CD4-positive, alpha-beta T cell treated with Interleukin-21 for 1 hour (primary cell): Measurements from ENCODE around the gene KRT77.
"Not testable (repeated sequence)": the region's sequence is repeated elsewhere in the genome, so short reads cannot be mapped to it uniquely, and the experiment has no call there.

ENCODE experiments used
- DNase-seq: peaks from one replicate; pipeline ENCODE4 v3.0.0-alpha.2; 2020

KRT77 gene

DNA sequence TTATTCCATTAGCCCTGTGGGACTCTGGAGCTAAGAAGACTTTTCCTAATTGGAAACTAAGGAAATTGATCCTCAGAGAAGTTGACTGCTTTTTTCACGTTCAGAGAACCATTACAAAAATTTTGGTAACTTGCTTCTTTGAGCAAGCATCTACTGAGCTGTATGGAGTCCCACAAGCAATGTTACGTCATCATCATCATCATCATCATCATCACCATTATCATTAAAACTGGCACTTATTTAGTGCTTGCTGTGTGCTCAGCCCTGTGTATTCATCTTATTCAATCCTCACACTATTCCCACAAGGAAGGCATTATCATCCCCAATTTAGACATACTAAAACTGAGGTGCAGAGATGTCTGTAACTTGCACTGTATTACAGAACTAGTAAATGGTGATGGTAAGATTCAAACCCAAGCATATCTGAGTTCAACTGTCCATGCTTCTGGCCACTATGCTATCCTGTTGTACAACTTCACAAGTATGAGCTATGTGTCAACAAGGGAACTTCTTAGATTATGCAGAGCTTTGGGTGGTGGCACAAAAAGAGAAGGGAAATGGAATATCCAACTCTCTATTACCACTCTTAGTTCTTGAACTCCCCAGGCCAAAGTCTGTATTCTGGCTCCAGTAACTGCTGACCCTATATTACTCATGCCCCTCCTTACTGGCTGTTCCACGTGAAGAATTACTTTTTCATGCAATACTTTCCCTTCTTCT, 29.5 kb downstream of the KRT77 start:
- DNase-seq: no peak

DNA sequence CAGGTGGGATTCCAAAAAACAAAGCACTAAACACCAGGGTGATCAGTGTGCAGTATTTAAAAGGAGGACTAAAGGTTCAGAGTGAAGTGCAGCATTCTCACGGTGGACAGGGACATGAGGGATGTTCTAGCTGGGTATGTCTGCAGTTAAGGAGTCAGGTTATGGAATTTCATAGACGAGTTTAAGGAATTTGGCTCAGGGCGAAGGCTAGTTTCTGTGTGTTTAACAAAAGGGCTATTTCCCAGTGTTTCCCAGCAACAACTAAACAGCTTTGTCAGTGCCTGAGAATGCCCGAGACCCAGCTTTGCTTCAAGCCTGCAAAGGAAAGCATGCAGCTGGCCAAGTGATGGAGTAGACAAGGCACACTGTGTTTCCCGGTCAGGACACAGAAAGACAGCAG, 30.1 kb downstream of the KRT77 start:
- no peak for DNase-seq

- DNase-seq: no peak
Measured at GRCh38 chr12:52672321-52672933, 30.9 kb downstream of the KRT77 start.

GRCh38 chr12:52670961-52671360, 32.4 kb downstream of the KRT77 start:
- no peak for DNase-seq

- no peak for DNase-seq
Measured at GRCh38 chr12:52670506-52670905, 32.8 kb downstream of the KRT77 start.

DNA sequence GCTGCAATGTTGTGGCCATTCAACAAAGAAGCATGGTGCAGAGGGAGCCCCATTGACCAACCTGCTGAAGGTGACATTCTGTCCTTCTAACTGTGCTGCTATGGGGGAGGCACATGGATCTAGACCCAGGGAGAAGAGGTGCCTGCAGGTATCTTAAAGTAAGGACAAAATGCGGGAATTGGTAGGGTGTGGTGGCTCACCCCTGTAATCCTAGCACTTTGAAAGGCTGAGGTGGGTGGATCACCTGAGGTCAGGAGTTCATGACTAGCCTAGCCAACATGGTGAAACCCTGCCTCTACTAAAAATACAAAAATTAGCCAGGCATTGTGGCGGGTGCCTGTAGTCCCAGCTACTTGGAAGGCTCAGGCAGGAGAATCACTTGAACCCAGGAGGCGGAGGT, 33.4 kb downstream of the KRT77 start:
- DNase-seq: not testable (repeated sequence)

DNA sequence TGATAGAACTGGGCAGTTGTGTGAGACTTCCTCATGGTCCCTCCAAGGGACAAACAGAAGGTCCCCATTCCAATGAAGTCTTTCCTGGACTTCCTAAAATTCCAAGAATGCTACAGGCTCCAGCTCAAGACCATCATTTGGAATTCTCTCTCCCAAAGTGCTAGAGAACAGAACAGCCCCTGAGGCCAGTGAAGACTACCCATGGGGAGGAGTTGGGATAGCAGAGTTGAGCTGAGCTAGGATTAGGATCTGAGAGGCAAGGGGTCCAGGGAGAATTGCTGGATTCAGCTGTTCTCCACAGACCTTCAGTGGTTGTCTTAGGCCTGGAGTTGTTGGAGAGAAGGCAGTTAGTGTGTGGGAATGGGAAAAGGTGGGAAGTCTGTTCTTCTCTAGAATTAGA, 33.9 kb downstream of the KRT77 start:
- no peak for DNase-seq

DNA sequence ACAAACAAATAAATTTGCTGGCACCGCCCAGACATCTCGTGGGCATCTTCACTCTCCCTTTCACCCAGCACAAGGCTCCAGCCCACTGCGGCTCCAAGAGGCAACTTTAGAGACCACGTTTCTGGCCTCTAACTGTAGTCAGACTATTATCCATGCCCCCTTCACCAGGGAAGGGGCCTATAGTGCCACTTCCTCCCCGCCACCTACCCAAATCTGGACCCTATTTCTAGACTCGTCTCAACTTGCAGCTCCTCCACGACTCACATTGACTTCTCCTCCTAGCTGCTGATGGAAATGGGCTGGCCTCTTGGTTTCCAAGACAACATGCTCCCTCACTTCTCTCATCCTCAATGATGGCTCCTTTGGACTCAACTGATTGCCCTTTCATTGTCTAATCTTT, 35.4 kb downstream of the KRT77 start:
- no peak for DNase-seq

DNA sequence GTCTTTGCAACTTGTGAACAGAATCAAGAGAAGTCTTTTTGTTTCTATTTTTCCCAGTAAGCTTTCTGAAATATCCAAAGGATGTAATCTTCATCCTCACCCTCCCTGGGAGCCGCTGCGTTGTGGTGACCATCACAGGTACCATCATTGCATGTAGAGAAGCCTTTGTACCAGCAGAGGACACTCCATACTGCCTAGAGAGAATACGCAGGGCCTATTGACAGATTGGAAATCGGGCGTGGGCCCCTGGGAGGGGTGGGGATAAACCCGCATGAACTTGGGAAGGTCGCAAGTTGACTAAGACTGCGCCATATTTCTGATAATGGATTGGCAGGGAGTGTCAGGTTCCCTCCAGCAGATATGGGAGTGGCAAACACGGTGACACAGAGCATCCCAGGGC, 35.8 kb downstream of the KRT77 start:
- DNase-seq: no peak

DNA sequence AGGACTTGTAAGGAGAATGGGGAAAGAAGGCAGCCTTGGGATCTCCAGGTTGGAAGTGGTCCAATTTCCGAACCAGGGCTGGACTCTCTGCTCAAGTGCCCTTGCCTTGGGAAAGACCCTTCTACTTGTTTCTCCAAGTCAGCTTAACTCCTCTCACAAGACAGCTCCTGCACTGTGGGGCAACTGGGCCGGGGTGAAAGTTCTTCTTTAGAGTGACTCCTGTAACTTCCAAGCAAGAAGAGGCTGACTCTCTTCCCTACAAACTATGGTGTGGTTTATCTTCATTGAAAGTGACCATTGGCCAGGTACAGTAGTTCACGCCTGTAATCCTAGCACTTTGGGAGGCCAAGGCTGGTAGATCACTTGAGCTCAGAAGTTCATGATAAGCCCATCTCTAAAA, 36.9 kb downstream of the KRT77 start:
- DNase-seq: no peak

DNA sequence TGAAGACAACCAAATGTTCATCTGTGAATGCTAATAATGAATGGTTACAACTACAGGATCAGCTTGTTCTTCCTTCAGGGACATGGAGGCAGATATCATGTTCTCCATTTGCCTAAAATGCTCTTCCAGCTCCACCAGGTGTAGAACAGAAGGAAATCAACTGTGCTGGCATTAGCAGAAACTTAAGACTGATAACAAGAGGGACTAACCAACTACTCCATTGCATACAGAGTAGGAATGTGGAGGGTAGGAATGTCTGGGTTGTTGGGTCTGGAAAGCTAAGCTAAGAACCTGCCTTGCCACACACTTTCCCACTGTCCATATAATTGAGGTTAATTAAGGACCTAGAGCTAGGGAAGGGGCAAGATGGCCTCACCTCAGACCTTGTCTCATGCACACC, 39.9 kb downstream of the KRT77 start:
- no peak for DNase-seq

- no peak for DNase-seq
Measured at GRCh38 chr12:52662918-52663229, 40.5 kb downstream of the KRT77 start.

GRCh38 chr12:52662093-52662917, 41.0 kb downstream of the KRT77 start:
- DNase-seq: no peak

DNA sequence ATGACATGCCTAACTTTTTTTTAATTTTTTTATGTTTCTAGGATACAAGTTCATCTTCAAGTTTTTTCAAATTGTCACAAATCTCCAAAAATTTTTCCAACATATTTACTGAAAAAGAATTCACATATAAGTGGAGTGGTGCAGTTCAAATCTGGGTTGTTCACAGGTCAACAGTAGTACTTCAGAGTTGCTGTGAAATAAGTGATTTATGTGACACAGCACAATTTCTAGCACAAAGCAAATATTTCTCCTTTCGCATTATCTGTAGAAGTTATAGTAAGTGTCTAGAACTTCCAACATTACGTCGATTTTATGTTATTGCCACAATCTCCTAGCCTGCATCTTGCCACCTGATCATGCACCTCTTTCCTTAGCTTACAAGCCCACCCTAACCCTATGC, 41.7 kb downstream of the KRT77 start:
- DNase-seq: no peak

DNA sequence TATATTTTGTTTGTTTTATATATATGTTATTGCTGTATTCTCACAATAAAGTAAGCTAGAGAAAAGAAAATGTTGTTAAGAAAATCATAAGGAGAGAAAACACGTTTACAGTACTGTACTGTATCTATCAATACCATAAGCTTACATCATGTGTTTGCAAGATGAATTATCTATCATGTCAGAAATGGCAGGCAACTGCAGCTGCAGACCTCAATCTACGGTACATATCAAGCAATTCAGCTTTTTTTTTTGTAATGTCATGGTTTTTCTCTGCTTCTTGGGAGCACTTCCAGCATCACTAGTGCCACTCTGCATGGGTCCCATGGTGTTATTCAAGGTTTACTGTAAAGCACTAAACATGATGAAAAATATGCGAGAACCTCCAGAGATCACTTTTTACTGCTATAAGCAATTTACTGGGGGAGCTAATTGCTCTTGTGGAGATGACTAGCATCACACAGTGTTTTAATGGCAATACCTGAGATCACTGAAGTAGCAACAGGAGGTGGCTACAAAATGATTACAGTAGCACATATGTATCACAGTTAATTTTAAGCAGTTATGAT, 42.3 kb downstream of the KRT77 start:
- no peak for DNase-seq

DNA sequence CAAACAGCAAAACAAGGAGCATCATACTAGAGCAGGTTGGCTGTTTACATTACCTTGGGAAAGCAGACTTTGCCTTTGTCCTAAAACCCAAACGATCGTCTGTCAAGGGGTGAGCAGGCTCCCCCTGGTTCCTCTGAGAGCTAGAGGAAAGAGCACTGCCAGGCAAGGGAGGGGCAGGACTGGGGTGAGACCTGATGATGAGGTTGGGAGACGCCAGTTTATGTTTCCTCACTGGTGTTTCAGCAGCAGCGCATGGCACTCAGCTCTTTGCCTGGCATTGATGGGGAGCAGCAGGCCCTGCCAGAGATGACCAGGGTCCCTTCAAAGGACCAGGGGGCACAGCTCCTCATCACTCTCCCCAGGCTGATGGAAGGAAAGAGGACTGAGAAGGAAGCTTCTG, 43.4 kb downstream of the KRT77 start:
- no peak for DNase-seq

DNA sequence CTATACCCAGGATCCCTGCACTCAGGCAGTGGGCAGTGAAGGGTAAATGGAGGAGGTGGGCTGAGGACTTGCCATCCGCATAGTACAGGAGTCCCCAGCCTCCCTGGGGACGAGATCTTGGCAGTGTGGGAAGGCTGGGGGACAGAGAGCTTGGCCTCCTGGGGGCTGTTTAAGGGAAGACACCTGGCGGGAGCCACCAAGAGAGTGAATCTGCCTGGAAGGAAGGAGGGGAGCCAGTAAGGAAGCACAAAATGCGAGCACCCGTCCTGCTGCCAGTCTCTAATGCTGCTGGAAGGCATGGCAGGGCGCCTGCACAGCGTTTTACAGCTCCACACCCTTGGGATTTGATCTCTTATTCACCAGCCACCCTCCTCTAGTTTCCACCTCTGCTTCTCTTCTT, 43.9 kb downstream of the KRT77 start:
- DNase-seq: no peak

DNA sequence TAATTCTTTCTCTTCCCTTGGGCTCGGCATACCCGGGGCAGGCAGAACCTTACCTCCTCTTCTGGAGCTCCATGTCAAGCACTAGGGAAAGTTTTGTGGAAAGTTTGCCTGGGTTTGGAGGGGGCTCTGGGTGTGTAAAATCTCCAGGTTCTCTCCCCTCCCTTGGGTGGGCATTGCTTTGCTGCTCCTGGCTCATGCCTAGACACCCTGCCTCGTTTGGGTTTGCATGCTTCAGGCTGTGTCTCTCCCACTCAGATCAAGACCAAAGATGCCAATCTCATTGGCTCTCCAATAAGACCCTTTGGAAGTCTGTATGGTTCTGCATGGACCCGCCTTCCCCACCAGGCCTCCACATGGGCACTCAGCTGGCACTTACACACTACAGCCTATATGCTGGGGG, 45.1 kb downstream of the KRT77 start:
- DNase-seq: no peak

GRCh38 chr12:52657250-52657902, 45.9 kb downstream of the KRT77 start:
- DNase-seq: no peak

- no peak for DNase-seq
Measured at GRCh38 chr12:52656616-52657015, 46.7 kb downstream of the KRT77 start.

DNA sequence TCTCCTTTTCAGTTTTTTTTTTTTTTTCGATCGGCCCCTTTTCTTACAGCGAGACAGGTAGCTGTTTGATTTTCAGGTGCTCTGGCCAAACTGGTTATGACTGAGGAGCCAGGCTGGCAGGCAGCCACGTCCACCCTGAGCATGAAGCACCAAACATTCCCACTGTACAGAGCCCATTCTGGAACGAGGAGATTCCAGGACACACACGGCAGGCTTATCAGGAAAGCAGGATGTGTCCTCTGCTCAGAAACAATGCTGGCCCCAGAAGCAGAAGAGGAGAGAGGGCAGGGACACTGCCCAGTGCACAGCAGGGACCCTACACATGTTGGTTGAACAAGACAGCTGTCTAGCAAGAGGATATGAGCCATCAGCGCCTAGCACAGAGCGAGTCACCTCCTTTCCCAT, 47.6 kb downstream of the KRT77 start:
- no peak for DNase-seq

GRCh38 chr12:52655251-52655650, 48.1 kb downstream of the KRT77 start:
- no peak for DNase-seq

GRCh38 chr12:52651726-52652261, 51.5 kb downstream of the KRT77 start, which contains the start of gene KRT2:
Gene KRT2 (minus strand): TSS chr12:52652211. CDS start chr12:52652142, 69 bp downstream.
- no peak for DNase-seq
